H1 (cell line): ENCODE data around the gene DPH1. TPM values are rescaled to one million over a fixed set of nuclear protein-coding genes. Genes with fewer than 3 reads are reported as not detected.

Experiments used
- ATF2 ChIP-seq: IDR thresholded peaks from 2 replicates; pipeline ENCODE4 v1.6.1; 2012; ENCODE audit warnings: low read length, inconsistent platforms
- CBX5 ChIP-seq: fragments of 300-800, 300-1000 bp; sonication (generic); IDR thresholded peaks from 2 replicates; pipeline ENCODE4 v1.7.1; 2016; ENCODE audit warnings: antibody characterized with exemption, low read length, low read depth
- CREB1 ChIP-seq: IDR thresholded peaks from 2 replicates; pipeline ENCODE4 v1.6.1; 2012; ENCODE audit warnings: inconsistent platforms
- GTF2F1 ChIP-seq: IDR thresholded peaks from 2 replicates; pipeline ENCODE4 v1.6.1; 2012; ENCODE audit warnings: low read depth, low read length, improper control_type of control experiment, borderline replicate concordance
- polyA plus RNA-seq, 7 experiments: library from polyadenylated mRNA; depleted of rRNA in 3 of 7; stranded (reverse) in 5 of 7; unstranded in 2 of 7; fragments of >200 nt in 5 of 7; fragments of 200-250 nt in 2 of 7; gene quantifications; 1 replicate in 5 of 7; 2 replicates in 1 of 7; 4 replicates in 1 of 7; pipeline versions ENCODE4 v1.2.1 to v1.2.3, GENCODE V29; 2011 to 2013; ENCODE audit warnings: missing spikeins in 2 of 7, mixed read lengths in 2 of 7
- total RNA-seq: library from RNA; stranded (reverse); fragmentation: NEBNext Ultra II Directional; extraction: Animal tissue kit (Norgen Biotek cat#: 25700); gene quantifications from 2 replicates; pipeline ENCODE4 v1.2.1, GENCODE V29; 2021

Gene DPH1
- total and polyA plus RNA-seq, 2 of the 8 experiments (the other 6 are each of a cell fraction or from before 2014, with no cell fraction given): 24.9 to 30.0 TPM

- no peak for TF ChIP-seq ATF2
- TF ChIP-seq GTF2F1: no peak
- no peak for TF ChIP-seq CREB1
- TF ChIP-seq CBX5: no peak
Observed at GRCh38 chr17:2077040-2077439, 47.1 kb downstream of the DPH1 start (continued).
